Adrenal gland (tissue), 12 donors: ENCODE results near the gene PRKN. TPM values are rescaled to one million over a fixed set of nuclear protein-coding genes. Genes with fewer than 3 reads are reported as not detected.

ENCODE experiments used
- DNase-seq, 7 donors: peaks; one replicate each; pipeline ENCODE4 v3.0.0-alpha.2; 2019 to 2020
- H3K27ac ChIP-seq, 5 donors: fragments of 200-600 bp; sonication (generic) in 4 of 5; 1 replicate in 3 of 5; 2 replicates in 2 of 5; pipeline versions ENCODE4 v1.5.1 to v1.8.0; 2016 to 2020; ENCODE audit warnings: mild to moderate bottlenecking in 1 of 5
- H3K27me3 ChIP-seq: fragments of 200-600 bp; 2 replicates; pipeline ENCODE4 v1.8.0; 2021
- H3K36me3 ChIP-seq, 2 donors: fragments of 200-600 bp; replicated peaks in 1 of 2; 1 replicate in 1 of 2; 2 replicates in 1 of 2; pipeline versions ENCODE4 v1.5.1 to v1.8.0; 2018 to 2022
- H3K4me1 ChIP-seq, 2 donors: fragments of 200-600 bp; replicated peaks in 1 of 2; 1 replicate in 1 of 2; 2 replicates in 1 of 2; pipeline versions ENCODE4 v1.5.1 to v1.8.0; 2018 to 2021
- H3K4me3 ChIP-seq, 4 donors: fragments of 200-600 bp; sonication (generic) in 3 of 4; one replicate each; pipeline ENCODE4 v1.5.1; 2016 to 2018
- H3K9me3 ChIP-seq, 3 donors: fragments of 200-600 bp; sonication (generic) in 1 of 3; replicated peaks in 1 of 3; 1 replicate in 2 of 3; 2 replicates in 1 of 3; pipeline versions ENCODE4 v1.5.1 to v1.8.0; 2016 to 2021
- CTCF ChIP-seq, 6 experiments: fragments of 450-650 bp in 4 of 6; fragments of 200-600 bp in 2 of 6; sonication (generic) in 1 of 6; IDR thresholded peaks; 1 replicate in 5 of 6; 2 replicates in 1 of 6; pipeline versions ENCODE4 v1.5.1 to v1.8.0; 2016 to 2021; ENCODE audit warnings: antibody characterized with exemption in 6 of 6, mild to moderate bottlenecking in 2 of 6, moderate library complexity in 1 of 6
- POLR2A ChIP-seq, 2 donors: fragments of 450-650 bp; IDR thresholded peaks; one replicate each; pipeline ENCODE4 v1.6.1; 2017; ENCODE audit warnings: antibody characterized with exemption in 2 of 2, mild to moderate bottlenecking in 2 of 2, moderate library complexity in 1 of 2
- WGBS, 4 donors: extraction: QIAGEN DNeasy Blood & Tissue Kit in 2 of 4; methylation state at CpG; one replicate each; pipeline versions ENCODE4 v1.1.5 to v1.1.7; 2013 to 2017; 5-methylcytosine and 5-hydroxymethylcytosine counted together
- intact Hi-C, 2 donors: fragments of 100-400 bp; cut with DNase I; formaldehyde crosslinking; loops; one replicate each; pipeline versions ENCODE4 v1.14.1 to v1.15.0; 2022 to 2023
- polyA plus RNA-seq, 3 donors: library from polyadenylated mRNA; stranded (reverse); fragments of 200-250 nt in 2 of 3; fragments of 350-450 nt in 1 of 3; fragmentation: Illumina TruSeq in 1 of 3; extraction: RNeasy Lipid Tissue Mini Kit (QIAGEN cat#74804) in 1 of 3; gene quantifications; one replicate each; pipeline ENCODE4 v1.2.3, GENCODE V29; 2013 to 2014
- total RNA-seq, 9 donors: library from RNA; depleted of rRNA in 4 of 9; stranded (reverse); fragments of >200 nt in 4 of 9; fragments of 120-200 nt in 1 of 9; fragmentation: NEBNext Ultra II Directional in 1 of 9; extraction: Animal tissue kit (Norgen Biotek cat#: 25700) in 1 of 9; gene quantifications; one replicate each; pipeline versions ENCODE4 v1.1.0 to v1.2.4, GENCODE V29; 2013 to 2023
- donor health status: healthy with polysubstance abuse.
- donor health status: Bipolar disorder and iron deficiency.
- donor health status: DM: yes; HTN: yes; CAD: no.
- donor health status: DM: no; HTN: no; CAD: no.
- donor health status: DM: no; HTN: no; CAD: no.
- donor health status: DM: yes; HTN: yes; CAD: no.

Gene PRKN
- total and polyA plus RNA-seq, 12 donors, result 1.9 to 159 (median 13.3) TPM

DNA sequence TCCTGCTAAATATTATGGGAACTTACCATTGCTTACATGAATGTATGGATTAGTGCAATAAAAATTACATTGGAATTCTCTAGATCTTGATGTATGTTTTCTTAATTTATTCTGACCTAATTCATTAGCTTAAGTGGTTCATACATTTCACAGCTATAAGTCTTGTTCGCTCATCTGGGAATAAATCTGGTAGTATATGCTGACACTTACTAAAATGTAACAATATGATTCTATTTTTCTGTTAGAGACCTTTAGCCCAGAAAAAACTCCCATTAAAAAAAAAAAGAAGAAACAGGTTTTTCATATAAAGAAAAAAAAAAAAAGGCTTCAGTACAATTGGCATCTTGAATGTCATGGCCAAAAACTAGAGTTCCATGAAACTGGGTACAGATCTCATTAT lies 1059.6 kb downstream of the PRKN start:
- no peaks in the 10 kb centered on the region for H3K9me3 ChIP-seq
- TF ChIP-seq POLR2A (IDR thresholded peaks at IDR 0.05) (no peak), CTCF (IDR thresholded peaks at IDR 0.05) (no peak)
- H3K36me3 ChIP-seq, result no peaks in the 10 kb centered on the region
- 89 to 98% (median 94%) methylated on average over 1 of the region's 1 CpG for WGBS, 4 donors
- no peak overlapping the region for H3K4me3 ChIP-seq
- H3K4me1 ChIP-seq, result no peaks in the 10 kb centered on the region
- DNase-seq, result no peak
- intact Hi-C loops, result no loop called here
- no peak overlapping the region for H3K27ac ChIP-seq
- no peaks in the 10 kb centered on the region for H3K27me3 ChIP-seq

DNA sequence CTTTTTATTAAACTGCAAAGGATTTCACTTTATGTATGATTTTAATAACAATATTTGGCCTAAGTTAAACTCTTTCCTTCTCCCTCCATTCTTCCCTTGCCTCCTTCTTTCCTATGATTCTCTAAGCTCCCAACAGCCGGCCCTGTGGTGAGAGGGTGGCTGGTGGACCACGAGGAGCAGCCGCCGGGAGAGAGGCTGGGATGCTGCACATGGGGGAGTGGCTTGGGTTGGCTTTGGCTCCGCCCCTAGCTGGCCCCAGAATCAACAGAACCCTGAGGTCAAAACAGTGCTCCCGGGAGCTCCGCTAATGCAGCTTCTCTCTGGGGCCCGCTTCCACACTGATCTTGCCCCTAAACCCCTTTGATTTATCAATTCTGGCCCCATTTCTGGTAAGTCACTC lies 1063.9 kb downstream of the PRKN start:
- DNase-seq, result no peak
- no peak overlapping the region for H3K27ac ChIP-seq
- no peaks in the 10 kb centered on the region for H3K9me3 ChIP-seq
- WGBS, 4 donors, result 90 to 98% (median 96%) methylated on average over 8 of the region's 8 CpGs
- no peaks in the 10 kb centered on the region for H3K36me3 ChIP-seq
- intact Hi-C loops, result no loop called here
- H3K4me1 ChIP-seq, result no peaks in the 10 kb centered on the region
- H3K27me3 ChIP-seq, result no peaks in the 10 kb centered on the region
- no peak overlapping the region for H3K4me3 ChIP-seq
- TF ChIP-seq POLR2A (IDR thresholded peaks at IDR 0.05), result no peak
- no peak for TF ChIP-seq CTCF (IDR thresholded peaks at IDR 0.05)

DNA sequence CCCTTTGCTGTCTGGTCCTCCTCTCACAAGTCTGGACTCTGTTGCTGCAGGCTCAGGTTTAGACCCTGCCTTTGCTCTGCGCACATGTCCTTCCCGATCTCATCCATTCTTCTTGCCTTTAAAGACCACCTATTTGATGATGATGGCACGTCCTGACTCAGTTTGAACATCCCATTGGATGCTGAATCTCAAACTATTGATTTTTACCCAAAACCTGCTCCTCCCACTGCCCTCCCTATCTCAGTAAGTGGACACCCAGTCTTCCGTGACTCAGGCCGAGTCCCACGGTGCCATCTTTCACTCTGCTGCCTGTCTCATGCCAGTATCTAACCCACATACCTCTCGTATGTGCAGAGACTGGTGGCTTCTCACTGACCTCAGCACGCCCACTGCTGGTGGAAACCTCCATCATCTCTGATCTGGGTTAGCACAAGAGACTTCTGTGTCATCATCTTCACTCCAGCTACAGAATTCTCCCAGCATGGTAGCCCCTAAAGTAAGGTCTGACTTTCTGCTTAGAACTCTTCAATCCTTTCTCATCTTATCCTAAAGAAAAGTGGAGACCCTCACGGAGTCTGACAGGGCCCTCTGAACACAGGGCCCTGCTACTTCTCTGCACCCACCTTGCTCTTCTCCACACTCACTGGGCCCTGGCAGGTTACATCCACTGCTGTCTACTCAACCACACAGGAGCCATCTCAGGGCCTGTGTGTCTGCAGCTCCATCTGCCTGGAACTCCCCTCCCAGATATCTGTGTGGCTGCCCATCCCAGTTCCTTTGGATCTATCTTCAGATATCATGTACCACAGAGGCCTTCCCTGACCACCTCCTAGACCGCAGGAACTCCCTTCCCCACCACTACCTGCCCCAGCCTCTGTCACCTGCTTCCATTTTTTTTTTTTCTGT lies 1066.6 kb downstream of the PRKN start:
- Histone ChIP-seq H3K36me3 (no peaks in the 10 kb centered on the region), H3K27ac (peak overlapping the region in 1 of 5 donors; percentile 26), H3K4me1 (no peaks in the 10 kb centered on the region), H3K9me3 (no peaks in the 10 kb centered on the region), H3K4me3 (no peak overlapping the region), H3K27me3 (no peaks in the 10 kb centered on the region)
- no peak for DNase-seq
- TF ChIP-seq POLR2A (IDR thresholded peaks at IDR 0.05) (no peak), CTCF (IDR thresholded peaks at IDR 0.05) (no peak)
- intact Hi-C loops, result no loop called here
- 91 to 95% (median 92%) methylated on average over 10 of the region's 10 CpGs for WGBS, 4 donors

- no peak for DNase-seq
- Histone ChIP-seq H3K9me3 (no peaks in the 10 kb centered on the region), H3K4me1 (no peaks in the 10 kb centered on the region), H3K27me3 (no peaks in the 10 kb centered on the region), H3K4me3 (no peak overlapping the region), H3K27ac (no peak overlapping the region), H3K36me3 (no peaks in the 10 kb centered on the region)
- WGBS, 4 donors, result 79 to 84% (median 84%) methylated on average over 4 of the region's 4 CpGs
- no peak for TF ChIP-seq CTCF (IDR thresholded peaks at IDR 0.05)
- TF ChIP-seq POLR2A (IDR thresholded peaks at IDR 0.05), result no peak
- intact Hi-C loops, result no loop called here
Observed at GRCh38 chr6:161658211-161658610, 1069.4 kb downstream of the PRKN start.
